ENCODE measurements around the gene ATG9A. TPM values are rescaled to one million over a fixed set of nuclear protein-coding genes. Genes with fewer than 3 reads are reported as not detected.
"Not testable (repeated sequence)": the region's sequence is repeated elsewhere in the genome, so short reads cannot be mapped to it uniquely, and the experiment has no call there.

Gene ATG9A
- total RNA-seq, 1 donor = 60.8 TPM

DNA sequence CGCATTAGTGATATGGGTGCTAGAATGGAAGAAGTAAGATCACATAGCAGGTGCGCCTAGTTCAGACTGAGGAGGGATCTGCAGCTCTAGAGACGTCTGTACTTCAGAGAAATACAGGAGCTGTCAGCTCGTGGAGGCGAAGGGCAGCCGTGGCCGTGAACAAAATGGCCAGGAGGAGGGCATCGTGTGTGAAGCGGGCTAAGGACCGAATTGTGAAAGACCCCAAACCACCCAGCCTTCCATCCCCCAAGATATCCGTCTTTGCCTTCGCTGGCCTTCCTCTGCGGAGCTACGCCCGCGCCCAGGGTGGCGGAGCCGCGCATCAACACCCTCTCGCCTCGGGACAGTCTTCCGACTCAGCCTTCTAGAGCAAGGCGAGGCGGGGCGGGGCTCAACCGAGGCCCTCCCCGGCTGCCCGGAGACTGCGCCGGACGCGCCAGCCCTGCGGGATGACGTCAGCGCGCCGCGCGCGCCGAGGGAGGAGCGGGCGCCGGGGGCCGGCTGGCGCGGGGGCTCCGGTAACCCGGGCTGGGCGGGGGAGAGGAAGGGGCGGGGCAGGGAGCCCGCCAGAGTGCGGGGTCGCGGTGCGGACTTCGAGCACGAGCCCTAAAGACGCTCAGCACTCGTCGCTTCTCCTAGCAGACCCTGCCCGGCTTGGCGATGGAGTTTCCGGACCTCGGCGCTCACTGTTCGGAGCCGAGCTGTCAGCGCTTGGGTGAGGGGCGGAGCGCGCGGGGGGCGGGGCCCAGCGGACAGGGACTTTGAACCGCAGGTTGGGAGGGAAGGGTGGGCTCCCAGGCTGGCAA, 22.9 kb downstream of the ATG9A start, which contains the start of gene ZFAND2B:
TSS of gene ZFAND2B (plus strand) at position 455 of the 806 bp plus-strand sequence. CDS start at position 661, 206 bp downstream.
- peak within 1 kb of the TSS; percentile 54 for H3K27ac ChIP-seq (ENCODE audit: low read depth, low read length)

DNA sequence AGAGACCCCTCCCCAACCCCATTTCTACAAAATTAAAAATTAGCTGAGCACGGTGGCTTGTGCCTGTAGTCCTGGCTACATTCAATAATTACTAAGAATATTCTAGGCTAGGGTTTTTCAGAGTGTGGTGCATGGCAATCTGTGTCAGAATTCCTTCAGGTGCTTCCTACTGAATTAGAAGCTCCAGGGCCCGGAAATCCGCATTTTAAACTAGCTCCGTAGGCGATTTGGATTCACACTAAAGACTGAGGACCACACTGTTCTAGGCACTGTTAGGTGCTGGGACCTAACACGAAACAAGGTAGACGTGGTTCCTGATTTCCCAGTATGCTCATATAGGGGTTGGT, 23.5 kb downstream of the ATG9A start:
- no peaks in the 10 kb centered on the region for H3K9me3 ChIP-seq (ENCODE audit: low read depth, low read length)
- TF ChIP-seq, protein P1, sequence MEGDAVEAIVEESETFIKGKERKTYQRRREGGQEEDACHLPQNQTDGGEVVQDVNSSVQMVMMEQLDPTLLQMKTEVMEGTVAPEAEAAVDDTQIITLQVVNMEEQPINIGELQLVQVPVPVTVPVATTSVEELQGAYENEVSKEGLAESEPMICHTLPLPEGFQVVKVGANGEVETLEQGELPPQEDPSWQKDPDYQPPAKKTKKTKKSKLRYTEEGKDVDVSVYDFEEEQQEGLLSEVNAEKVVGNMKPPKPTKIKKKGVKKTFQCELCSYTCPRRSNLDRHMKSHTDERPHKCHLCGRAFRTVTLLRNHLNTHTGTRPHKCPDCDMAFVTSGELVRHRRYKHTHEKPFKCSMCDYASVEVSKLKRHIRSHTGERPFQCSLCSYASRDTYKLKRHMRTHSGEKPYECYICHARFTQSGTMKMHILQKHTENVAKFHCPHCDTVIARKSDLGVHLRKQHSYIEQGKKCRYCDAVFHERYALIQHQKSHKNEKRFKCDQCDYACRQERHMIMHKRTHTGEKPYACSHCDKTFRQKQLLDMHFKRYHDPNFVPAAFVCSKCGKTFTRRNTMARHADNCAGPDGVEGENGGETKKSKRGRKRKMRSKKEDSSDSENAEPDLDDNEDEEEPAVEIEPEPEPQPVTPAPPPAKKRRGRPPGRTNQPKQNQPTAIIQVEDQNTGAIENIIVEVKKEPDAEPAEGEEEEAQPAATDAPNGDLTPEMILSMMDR (IDR thresholded peaks at IDR 0.05; ENCODE audit: extremely low read depth, low read depth, low read length) = no peak
- H3K4me3 ChIP-seq (ENCODE audit: insufficient read depth, low read length) = peak overlapping the region; percentile 80
- no peaks in the 10 kb centered on the region for H3K27me3 ChIP-seq (ENCODE audit: insufficient read depth, low read length)
- peaks cover 18% of the 10 kb centered on the region for H3K4me1 ChIP-seq (ENCODE audit: insufficient read depth, low read length)
- H3K27ac ChIP-seq (ENCODE audit: low read depth, low read length) = peak overlapping the region; percentile 54
- H3K79me2 ChIP-seq (ENCODE audit: insufficient read depth, low read length) = peaks cover 3% of the 10 kb centered on the region
- peak overlapping the region; percentile 100 for H3K4me2 ChIP-seq (ENCODE audit: insufficient read depth, low read length)
- H4K20me1 ChIP-seq (ENCODE audit: insufficient read depth, low read length) = no peaks in the 10 kb centered on the region
- peaks cover 28% of the 10 kb centered on the region for H3K36me3 ChIP-seq (ENCODE audit: insufficient read depth, low read length)
- H2AFZ ChIP-seq (ENCODE audit: low read length) = peak overlapping the region; percentile 95
- DNase-seq (ENCODE audit: insufficient read length, low spot score, missing footprints) = no peak

More for the DNA sequence above, 22.9 kb downstream of the ATG9A start, which contains the start of gene ZFAND2B:
- Histone ChIP-seq H3K27me3 (ENCODE audit: insufficient read depth, low read length) (no peaks in the 10 kb centered on the region), H3K36me3 (ENCODE audit: insufficient read depth, low read length) (peaks cover 32% of the 10 kb centered on the region), H4K20me1 (ENCODE audit: insufficient read depth, low read length) (no peaks in the 10 kb centered on the region), H2AFZ (ENCODE audit: low read length) (peak within 1 kb of the TSS; percentile 95), H3K9me3 (ENCODE audit: low read depth, low read length) (no peaks in the 10 kb centered on the region), H3K4me1 (ENCODE audit: insufficient read depth, low read length) (peaks cover 18% of the 10 kb centered on the region), H3K79me2 (ENCODE audit: insufficient read depth, low read length) (peaks cover 3% of the 10 kb centered on the region), H3K4me3 (ENCODE audit: insufficient read depth, low read length) (peak within 1 kb of the TSS; percentile 80), H3K4me2 (ENCODE audit: insufficient read depth, low read length) (peak within 1 kb of the TSS; percentile 100)
- peak; percentile 100 for DNase-seq (ENCODE audit: insufficient read length, low spot score, missing footprints)
- TF ChIP-seq, protein P1 (IDR thresholded peaks at IDR 0.05; ENCODE audit: extremely low read depth, low read depth, low read length) = no peak

DNA sequence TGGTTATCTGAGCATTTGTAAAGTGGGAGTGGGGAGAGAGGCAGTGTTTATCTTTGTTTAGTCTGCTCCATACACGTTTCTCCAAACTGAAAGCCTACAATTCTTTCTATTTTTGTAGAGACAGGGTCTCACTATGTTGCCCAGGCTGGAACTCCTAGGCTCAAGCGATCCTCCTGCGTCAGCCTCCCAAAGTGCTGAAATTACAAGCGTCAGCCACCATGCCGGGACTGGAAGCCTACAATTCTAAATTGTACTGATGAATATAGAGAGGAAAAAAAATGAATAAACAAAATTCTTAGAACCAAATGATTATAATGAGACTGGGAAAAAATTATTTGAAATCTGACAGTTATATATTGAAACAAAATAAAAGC, 24.3 kb downstream of the ATG9A start:
- H3K9me3 ChIP-seq (ENCODE audit: low read depth, low read length) = no peaks in the 10 kb centered on the region
- no peak overlapping the region for H2AFZ ChIP-seq (ENCODE audit: low read length)
- peaks cover 20% of the 10 kb centered on the region for H3K36me3 ChIP-seq (ENCODE audit: insufficient read depth, low read length)
- H3K4me1 ChIP-seq (ENCODE audit: insufficient read depth, low read length) = peaks cover 18% of the 10 kb centered on the region
- H3K27ac ChIP-seq (ENCODE audit: low read depth, low read length) = no peak overlapping the region
- DNase-seq (ENCODE audit: insufficient read length, low spot score, missing footprints) = no peak
- H3K79me2 ChIP-seq (ENCODE audit: insufficient read depth, low read length) = peaks cover 3% of the 10 kb centered on the region
- no peak overlapping the region for H3K4me2 ChIP-seq (ENCODE audit: insufficient read depth, low read length)
- H4K20me1 ChIP-seq (ENCODE audit: insufficient read depth, low read length) = no peaks in the 10 kb centered on the region
- H3K4me3 ChIP-seq (ENCODE audit: insufficient read depth, low read length) = no peak overlapping the region
- TF ChIP-seq, protein P1 (IDR thresholded peaks at IDR 0.05; ENCODE audit: extremely low read depth, low read depth, low read length) = no peak
- no peaks in the 10 kb centered on the region for H3K27me3 ChIP-seq (ENCODE audit: insufficient read depth, low read length)

DNA sequence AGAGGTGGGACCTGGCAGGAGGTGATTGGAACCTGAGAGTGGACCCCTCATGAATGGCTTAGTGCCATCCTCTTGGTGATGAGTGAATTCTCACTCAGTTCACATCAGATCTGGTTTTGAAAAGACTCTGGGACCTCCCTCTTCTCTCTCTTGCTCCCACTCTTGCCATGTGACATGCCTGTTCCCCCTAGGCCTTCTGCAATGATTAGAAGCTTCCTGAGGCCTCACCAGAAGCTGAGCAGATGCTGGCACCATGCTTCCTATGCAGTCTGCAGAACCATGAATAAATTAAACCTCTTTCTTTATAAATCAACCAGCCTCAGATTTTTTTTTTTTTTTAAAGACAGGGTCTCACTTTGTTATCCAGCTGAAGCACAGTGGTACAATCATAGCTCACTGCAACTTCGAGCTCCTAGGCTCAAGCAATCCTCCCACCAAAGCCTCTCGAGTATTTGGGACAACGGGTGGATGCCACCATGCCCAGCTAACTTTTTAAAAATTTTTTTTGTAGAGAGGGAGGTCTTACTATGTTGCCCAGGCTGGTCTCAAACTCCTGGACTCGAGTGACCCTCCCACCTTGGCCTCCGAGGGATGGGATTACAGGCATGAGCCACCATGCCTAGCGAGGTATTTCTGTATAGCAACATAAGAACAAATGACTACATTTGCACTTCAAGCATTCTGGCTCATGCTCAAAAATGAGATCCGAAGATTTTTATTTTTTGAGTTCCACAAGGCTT, 24.8 kb downstream of the ATG9A start:
- H2AFZ ChIP-seq (ENCODE audit: low read length) = no peak overlapping the region
- H3K27ac ChIP-seq (ENCODE audit: low read depth, low read length) = no peak overlapping the region
- H3K79me2 ChIP-seq (ENCODE audit: insufficient read depth, low read length) = peaks cover 3% of the 10 kb centered on the region
- no peak overlapping the region for H3K4me3 ChIP-seq (ENCODE audit: insufficient read depth, low read length)
- peaks cover 18% of the 10 kb centered on the region for H3K4me1 ChIP-seq (ENCODE audit: insufficient read depth, low read length)
- peaks cover 15% of the 10 kb centered on the region for H3K36me3 ChIP-seq (ENCODE audit: insufficient read depth, low read length)
- H3K9me3 ChIP-seq (ENCODE audit: low read depth, low read length) = no peaks in the 10 kb centered on the region
- no peak for DNase-seq (ENCODE audit: insufficient read length, low spot score, missing footprints)
- no peaks in the 10 kb centered on the region for H3K27me3 ChIP-seq (ENCODE audit: insufficient read depth, low read length)
- TF ChIP-seq, protein P1 (IDR thresholded peaks at IDR 0.05; ENCODE audit: extremely low read depth, low read depth, low read length) = no peak
- no peak overlapping the region for H3K4me2 ChIP-seq (ENCODE audit: insufficient read depth, low read length)
- no peaks in the 10 kb centered on the region for H4K20me1 ChIP-seq (ENCODE audit: insufficient read depth, low read length)

DNA sequence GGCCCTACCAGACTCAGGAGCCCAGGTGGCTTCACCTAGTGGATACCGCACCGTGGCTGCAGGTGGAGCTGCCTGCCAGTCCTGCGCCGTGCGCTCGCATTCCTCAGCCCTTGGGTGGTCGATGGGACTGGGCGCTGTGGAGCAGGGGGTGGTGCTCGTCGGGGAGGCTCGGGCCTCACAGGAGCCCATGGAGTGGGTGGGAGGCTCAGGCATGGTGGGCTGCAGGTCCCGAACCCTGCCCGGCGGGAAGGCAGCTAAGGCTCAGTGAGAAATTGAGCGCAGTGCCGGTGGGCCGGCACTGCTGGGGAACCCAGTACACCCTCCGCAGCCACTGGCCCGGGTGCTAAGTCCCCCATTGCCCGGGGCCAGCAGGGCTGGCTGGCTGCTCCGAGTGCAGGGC, 28.1 kb downstream of the ATG9A start:
- H3K27ac ChIP-seq (ENCODE audit: low read depth, low read length); H2AFZ ChIP-seq (ENCODE audit: low read length); H4K20me1 ChIP-seq (ENCODE audit: insufficient read depth, low read length); H3K4me2 ChIP-seq (ENCODE audit: insufficient read depth, low read length); H3K9me3 ChIP-seq (ENCODE audit: low read depth, low read length); H3K4me3 ChIP-seq (ENCODE audit: insufficient read depth, low read length); H3K36me3 ChIP-seq (ENCODE audit: insufficient read depth, low read length); H3K27me3 ChIP-seq (ENCODE audit: insufficient read depth, low read length); H3K79me2 ChIP-seq (ENCODE audit: insufficient read depth, low read length); H3K4me1 ChIP-seq (ENCODE audit: insufficient read depth, low read length); DNase-seq (ENCODE audit: insufficient read length, low spot score, missing footprints): not testable (repeated sequence)

All from osteoblast (primary cell).